HepG2 (cell line): ENCODE data around the gene DDX59. TPM values are rescaled to one million over a fixed set of nuclear protein-coding genes. Genes with fewer than 3 reads are reported as not detected.

ENCODE experiments used
- ATAC-seq: fragments of 200-7000 bp; cut with Tn5 transposase; 3 replicates; pipeline ENCODE4 v1.9.1; 2020; ENCODE audit warnings: mild to moderate bottlenecking, moderate library complexity
- BruUV-seq: library from RNA; stranded (reverse); fragments of 400-500 nt; replicated peaks from 2 replicates; lab custom pipeline; 2021; lab: Mats Ljungman, UMichigan
- CTCF ChIA-PET: fragments of 300-600 bp; formaldehyde crosslinking; extraction: SDS; loops from one replicate; lab custom pipeline; 2021; ENCODE audit warnings: low total read pairs, inconsistent platforms, low intra/inter-chr PET ratio; lab: Yijun Ruan, JAX
- POLR2A ChIA-PET: fragments of 350-600 bp; sonication (Branson Sonifier 250); formaldehyde crosslinking; loops from one replicate; lab custom pipeline; 2020; ENCODE audit warnings: antibody characterized with exemption, inconsistent platforms; lab: Yijun Ruan, JAX
- DNase-seq: peaks from one replicate; pipeline ENCODE4 v3.0.0-alpha.2; 2015; ENCODE audit warnings: low spot score
- FAIRE-seq: peaks from 3 replicates; lab custom pipeline; 2011; peaks lifted over from hg19 to GRCh38; lab: Jason Lieb, UNC
- H2AFZ ChIP-seq: one replicate; pipeline ENCODE4 v1.6.1; 2011; ENCODE audit warnings: low read length, inconsistent platforms
- H3K27ac ChIP-seq: fragments of 300-600 bp; 3 replicates; pipeline ENCODE4 v1.8.0; 2011; ENCODE audit warnings: mixed run types, mild to moderate bottlenecking, mixed read lengths, low read length, inconsistent platforms; ENCODE audit not compliant: insufficient read depth; ENCODE audit errors: extremely low read length
- H3K27me3 ChIP-seq, 2 experiments: fragments of 200-600 bp in 1 of 2; 2 replicates in 1 of 2; 3 replicates in 1 of 2; pipeline versions ENCODE4 v1.6.0 to v1.8.0; 2011; ENCODE audit warnings: low read length in 2 of 2, mild to moderate bottlenecking in 2 of 2, moderate library complexity in 2 of 2, inconsistent platforms in 1 of 2; ENCODE audit not compliant: insufficient read depth in 2 of 2, control insufficient read depth in 1 of 2
- H3K36me3 ChIP-seq, 2 experiments: fragments of 200-600 bp in 1 of 2; replicated peaks in 1 of 2; 2 replicates in 1 of 2; 3 replicates in 1 of 2; pipeline versions ENCODE4 v1.5.1 to v1.8.0; 2011; ENCODE audit warnings: low read length in 2 of 2, inconsistent platforms in 1 of 2; ENCODE audit not compliant: insufficient read depth in 2 of 2, control insufficient read depth in 1 of 2
- H3K4me1 ChIP-seq: 2 replicates; pipeline ENCODE4 v1.5.1; 2012; ENCODE audit warnings: low read length, inconsistent platforms; ENCODE audit not compliant: insufficient read depth
- H3K4me2 ChIP-seq: 2 replicates; pipeline ENCODE4 v1.6.0; 2011; ENCODE audit warnings: low read depth, low read length, inconsistent platforms
- H3K4me3 ChIP-seq, 3 experiments: fragments of 200-600 bp in 1 of 3; sonication (generic), shearing (Covaris generic) in 1 of 3; replicated peaks in 1 of 3; 2 replicates each; pipeline ENCODE4 v1.5.1; 2011 to 2016; ENCODE audit warnings: low read length in 3 of 3, inconsistent platforms in 2 of 3, low read depth in 2 of 3, mild to moderate bottlenecking in 2 of 3, control low read depth in 1 of 3, mixed read lengths in 1 of 3; ENCODE audit not compliant: insufficient read depth in 1 of 3
- H3K79me2 ChIP-seq: one replicate; pipeline ENCODE4 v1.6.1; 2011; ENCODE audit warnings: low read length, inconsistent platforms; ENCODE audit not compliant: insufficient read depth
- H3K9ac ChIP-seq: 2 replicates; pipeline ENCODE4 v1.6.0; 2011; ENCODE audit warnings: mild to moderate bottlenecking, low read depth, low read length, inconsistent platforms; ENCODE audit not compliant: insufficient read depth
- H3K9me3 ChIP-seq: 2 replicates; pipeline ENCODE4 v1.5.1; 2012; ENCODE audit warnings: mild to moderate bottlenecking, low read length
- H4K20me1 ChIP-seq: 2 replicates; pipeline ENCODE4 v1.6.0; 2011; ENCODE audit warnings: inconsistent platforms, mild to moderate bottlenecking, low read length, moderate library complexity; ENCODE audit not compliant: insufficient read depth
- HES4 ChIP-seq: sonication (generic); formaldehyde crosslinking; IDR thresholded peaks from 2 replicates; pipeline ENCODE4 v1.9.0; 2021; ENCODE audit warnings: mild to moderate bottlenecking, missing genetic modification reagents, borderline replicate concordance
- JUND ChIP-seq: sonication (generic); formaldehyde crosslinking; IDR thresholded peaks from 2 replicates; pipeline ENCODE4 v1.8.0; 2022; ENCODE audit warnings: mild to moderate bottlenecking, missing genetic modification reagents
- KDM5A ChIP-seq: fragments of 200-600 bp; sonication (generic); IDR thresholded peaks from 2 replicates; pipeline ENCODE4 v1.7.0; 2018; ENCODE audit warnings: antibody characterized with exemption, mild to moderate bottlenecking, low read length, borderline replicate concordance
- KDM5B ChIP-seq: sonication (generic); formaldehyde crosslinking; IDR thresholded peaks from 2 replicates; pipeline ENCODE4 v1.4.0; 2020; ENCODE audit warnings: missing genetic modification reagents, mild to moderate bottlenecking, borderline replicate concordance
- LBX2 ChIP-seq: sonication (generic); formaldehyde crosslinking; IDR thresholded peaks from 2 replicates; pipeline ENCODE4 v1.5.0; 2020; ENCODE audit warnings: missing genetic modification reagents, mild to moderate bottlenecking, borderline replicate concordance
- SRF ChIP-seq: IDR thresholded peaks from 2 replicates; pipeline ENCODE4 v1.6.1; 2011; ENCODE audit warnings: mild to moderate bottlenecking, low read depth, low read length, moderate library complexity
- ZBTB42 ChIP-seq: sonication (generic); formaldehyde crosslinking; IDR thresholded peaks from 2 replicates; pipeline ENCODE4 v1.5.0; 2020; ENCODE audit warnings: mild to moderate bottlenecking, missing genetic modification reagents
- ZFP82 ChIP-seq: sonication (generic); formaldehyde crosslinking; IDR thresholded peaks from 2 replicates; pipeline ENCODE4 v1.5.1; 2020; ENCODE audit warnings: mild to moderate bottlenecking, missing genetic modification reagents, borderline replicate concordance
- ZNF12 ChIP-seq: sonication (generic); formaldehyde crosslinking; IDR thresholded peaks from 2 replicates; pipeline ENCODE4 v1.5.0; 2020; ENCODE audit warnings: missing genetic modification reagents
- ZNF121 ChIP-seq: sonication (generic); formaldehyde crosslinking; IDR thresholded peaks from 2 replicates; pipeline ENCODE4 v1.5.0; 2020; ENCODE audit warnings: mild to moderate bottlenecking, missing genetic modification reagents
- ZNF317 ChIP-seq: sonication (generic); formaldehyde crosslinking; IDR thresholded peaks from 2 replicates; pipeline ENCODE4 v1.5.0; 2020; ENCODE audit warnings: mild to moderate bottlenecking, missing genetic modification reagents
- ZNF367 ChIP-seq: sonication (generic); formaldehyde crosslinking; IDR thresholded peaks from 2 replicates; pipeline ENCODE4 v1.4.0; 2020; ENCODE audit warnings: missing genetic modification reagents, borderline replicate concordance
- WGBS: methylation state at CpG from one replicate; pipeline ENCODE4 v1.1.6; 2017; ENCODE audit warnings: low lambda C conversion rate; 5-methylcytosine and 5-hydroxymethylcytosine counted together
- in situ Hi-C: cut with HindIII; loops from 2 replicates; pipeline ENCODE4 v1.10.0; 2017; ENCODE audit warnings: low pct_unique_long_range_greater_than_20kb; ENCODE audit not compliant: extremely low pct_ligation_motif_present
- intact Hi-C: fragments of 100-400 bp; cut with micrococcal nuclease; formaldehyde crosslinking; loops from one replicate; pipeline ENCODE4 v1.10.0; 2022; ENCODE audit not compliant: unreplicated experiment
- polyA plus RNA-seq, 8 experiments: library from polyadenylated mRNA; depleted of rRNA in 3 of 8; stranded (reverse) in 7 of 8; unstranded in 1 of 8; fragments of >200 nt; fragmentation: Illumina TruSeq in 4 of 8; extraction: Trizol in 4 of 8; gene quantifications; 2 replicates each; pipeline versions ENCODE4 v1.2.1 to v1.2.3, GENCODE V29; 2011 to 2016; ENCODE audit warnings: low read depth in 4 of 8, missing spikeins in 1 of 8, mixed read lengths in 1 of 8; ENCODE audit not compliant: insufficient read depth in 1 of 8
- total RNA-seq, 5 experiments: library from RNA; depleted of rRNA; stranded (reverse); fragments of >200 nt; fragmentation: Illumina TruSeq; extraction: Trizol; gene quantifications; 2 replicates each; pipeline ENCODE4 v1.2.3, GENCODE V29; 2016; ENCODE audit warnings: low read depth in 1 of 5
- TF ChIP-seq, protein P1 (sequence below): sonication (generic); formaldehyde crosslinking; IDR thresholded peaks from 2 replicates; pipeline ENCODE4 v1.4.0; 2020; ENCODE audit warnings: missing genetic modification reagents, borderline replicate concordance

DDX59 gene
- total and polyA plus RNA-seq, 2 of the 13 experiments (the other 11 are each of a cell fraction or from before 2014, with no cell fraction given) = 12.1 to 14.8 TPM

DNA sequence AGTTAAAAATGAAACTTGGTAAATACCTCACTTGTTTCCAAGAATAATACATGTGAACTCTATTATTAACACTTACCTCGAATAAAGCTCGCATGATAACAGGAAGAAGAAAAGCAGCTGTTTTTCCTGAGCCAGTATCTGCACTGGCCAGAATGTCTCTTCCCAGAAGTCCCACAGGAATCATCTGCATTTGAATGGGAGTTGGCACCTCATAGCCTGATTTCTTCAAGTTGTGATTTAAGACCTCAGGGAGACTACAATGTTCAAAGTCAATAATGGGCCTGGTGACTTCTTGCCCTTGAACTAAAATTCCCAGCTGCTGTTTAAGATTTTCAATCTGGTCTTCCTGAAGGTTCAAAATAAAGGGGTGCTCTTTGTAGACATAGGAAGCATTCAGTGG is 3.8 kb downstream of the DDX59 start:
- CTCF ChIA-PET = no interaction called here
- H3K27ac ChIP-seq = no peak overlapping the region

More for the DNA sequence above, 3.8 kb downstream of the DDX59 start:
- POLR2A ChIA-PET = no interaction called here
- in situ Hi-C loops = no loop called here
- intact Hi-C loops = no loop called here
- no peak overlapping the region for H3K4me2 ChIP-seq
- H4K20me1 ChIP-seq = no peaks in the 10 kb centered on the region
- peaks cover 7 to 22% of the 10 kb centered on the region in 2 experiments for H3K36me3 ChIP-seq
- no peak for DNase-seq
- no peak overlapping the region for H3K4me3 ChIP-seq
- peaks cover 13% of the 10 kb centered on the region for H3K4me1 ChIP-seq
- no peak for ATAC-seq
- no peak for FAIRE-seq
- H3K9ac ChIP-seq = no peak overlapping the region
- 95% methylated on average over 2 of the region's 2 CpGs for WGBS
- H3K79me2 ChIP-seq = peaks cover 9% of the 10 kb centered on the region
- TF ChIP-seq ZNF12 (CRISPR knock-in tag) (no peak), KDM5B (CRISPR knock-in tag) (no peak), SRF (no peak), JUND (no peak), LBX2 (CRISPR knock-in tag) (no peak), ZFP82 (no peak), HES4 (CRISPR knock-in tag) (no peak), ZNF317 (CRISPR knock-in tag) (no peak), ZNF121 (no peak), ZBTB42 (no peak), ZNF367 (CRISPR knock-in tag) (no peak), KDM5A (no peak)
- TF ChIP-seq, protein P1, sequence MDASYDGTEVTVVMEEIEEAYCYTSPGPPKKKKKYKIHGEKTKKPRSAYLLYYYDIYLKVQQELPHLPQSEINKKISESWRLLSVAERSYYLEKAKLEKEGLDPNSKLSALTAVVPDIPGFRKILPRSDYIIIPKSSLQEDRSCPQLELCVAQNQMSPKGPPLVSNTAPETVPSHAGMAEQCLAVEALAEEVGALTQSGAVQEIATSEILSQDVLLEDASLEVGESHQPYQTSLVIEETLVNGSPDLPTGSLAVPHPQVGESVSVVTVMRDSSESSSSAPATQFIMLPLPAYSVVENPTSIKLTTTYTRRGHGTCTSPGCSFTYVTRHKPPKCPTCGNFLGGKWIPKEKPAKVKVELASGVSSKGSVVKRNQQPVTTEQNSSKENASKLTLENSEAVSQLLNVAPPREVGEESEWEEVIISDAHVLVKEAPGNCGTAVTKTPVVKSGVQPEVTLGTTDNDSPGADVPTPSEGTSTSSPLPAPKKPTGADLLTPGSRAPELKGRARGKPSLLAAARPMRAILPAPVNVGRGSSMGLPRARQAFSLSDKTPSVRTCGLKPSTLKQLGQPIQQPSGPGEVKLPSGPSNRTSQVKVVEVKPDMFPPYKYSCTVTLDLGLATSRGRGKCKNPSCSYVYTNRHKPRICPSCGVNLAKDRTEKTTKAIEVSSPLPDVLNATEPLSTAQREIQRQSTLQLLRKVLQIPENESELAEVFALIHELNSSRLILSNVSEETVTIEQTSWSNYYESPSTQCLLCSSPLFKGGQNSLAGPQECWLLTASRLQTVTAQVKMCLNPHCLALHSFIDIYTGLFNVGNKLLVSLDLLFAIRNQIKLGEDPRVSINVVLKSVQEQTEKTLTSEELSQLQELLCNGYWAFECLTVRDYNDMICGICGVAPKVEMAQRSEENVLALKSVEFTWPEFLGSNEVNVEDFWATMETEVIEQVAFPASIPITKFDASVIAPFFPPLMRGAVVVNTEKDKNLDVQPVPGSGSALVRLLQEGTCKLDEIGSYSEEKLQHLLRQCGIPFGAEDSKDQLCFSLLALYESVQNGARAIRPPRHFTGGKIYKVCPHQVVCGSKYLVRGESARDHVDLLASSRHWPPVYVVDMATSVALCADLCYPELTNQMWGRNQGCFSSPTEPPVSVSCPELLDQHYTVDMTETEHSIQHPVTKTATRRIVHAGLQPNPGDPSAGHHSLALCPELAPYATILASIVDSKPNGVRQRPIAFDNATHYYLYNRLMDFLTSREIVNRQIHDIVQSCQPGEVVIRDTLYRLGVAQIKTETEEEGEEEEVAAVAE = no peak
- no TSS peak for BruUV-seq
- H3K27me3 ChIP-seq = no peaks in the 10 kb centered on the region
- H2AFZ ChIP-seq = no peak overlapping the region
- H3K9me3 ChIP-seq = no peaks in the 10 kb centered on the region
